DMS153 treated with DMSO at 0.1 percent for 48 hours (cell line): ENCODE results near the gene HNRNPAB.
"Not testable (repeated sequence)": the region's sequence is repeated elsewhere in the genome, so short reads cannot be mapped to it uniquely, and the experiment has no call there.

Experiments used
- DNase-seq: peaks from one replicate; lab custom pipeline; 2025; ENCODE audit not compliant: unreplicated experiment; lab: John Stamatoyannopoulos, UW

The HNRNPAB gene

GRCh38 chr5:178241688-178242231 lies 37.4 kb downstream of the HNRNPAB start:
- DNase-seq: no peak

GRCh38 chr5:178242416-178242815 lies 38.1 kb downstream of the HNRNPAB start:
- no peak for DNase-seq

GRCh38 chr5:178244576-178244975 lies 40.2 kb downstream of the HNRNPAB start:
- no peak for DNase-seq

GRCh38 chr5:178245389-178245788 lies 41.1 kb downstream of the HNRNPAB start:
- DNase-seq: no peak

GRCh38 chr5:178246624-178247279 lies 42.4 kb downstream of the HNRNPAB start:
- no peak for DNase-seq

- DNase-seq: no peak
Measured at GRCh38 chr5:178247481-178248456, 43.4 kb downstream of the HNRNPAB start.

- no peak for DNase-seq
Measured at GRCh38 chr5:178248750-178249149, 44.4 kb downstream of the HNRNPAB start.

- no peak for DNase-seq
Measured at GRCh38 chr5:178249191-178249989, 45.1 kb downstream of the HNRNPAB start.

- no peak for DNase-seq
Measured at GRCh38 chr5:178250263-178250662, 45.9 kb downstream of the HNRNPAB start.

- no peak for DNase-seq
Measured at GRCh38 chr5:178252258-178252657, 47.9 kb downstream of the HNRNPAB start.

- not testable (repeated sequence) for DNase-seq
Measured at GRCh38 chr5:178253632-178254031, 49.3 kb downstream of the HNRNPAB start.

- no peak for DNase-seq
Measured at GRCh38 chr5:178256746-178257145, 52.4 kb downstream of the HNRNPAB start.

GRCh38 chr5:178257650-178258049 lies 53.3 kb downstream of the HNRNPAB start:
- DNase-seq: no peak

- no peak for DNase-seq
Measured at GRCh38 chr5:178259623-178260536, 55.5 kb downstream of the HNRNPAB start.
